Retinal pigment epithelial cell (primary cell): ENCODE measurements around the gene ARMS2.
A peak's percentile ranks its signal among the peaks of the same experiment; 100 is the strongest.

Experiments
- DNase-seq: peaks from one replicate; pipeline ENCODE4 v3.0.0-alpha.2; 2010; ENCODE audit warnings: low read depth
- H3K4me3 ChIP-seq: 2 replicates; pipeline ENCODE4 v1.5.1; 2011; ENCODE audit warnings: mild to moderate bottlenecking, low read length, control low read depth, moderate library complexity
- TF ChIP-seq, protein P1 (sequence below): conservative IDR thresholded peaks from 2 replicates; pipeline ENCODE4 v1.5.1; 2011; ENCODE audit warnings: low read depth, low read length, control low read depth, inconsistent platforms

ARMS2 gene

DNA sequence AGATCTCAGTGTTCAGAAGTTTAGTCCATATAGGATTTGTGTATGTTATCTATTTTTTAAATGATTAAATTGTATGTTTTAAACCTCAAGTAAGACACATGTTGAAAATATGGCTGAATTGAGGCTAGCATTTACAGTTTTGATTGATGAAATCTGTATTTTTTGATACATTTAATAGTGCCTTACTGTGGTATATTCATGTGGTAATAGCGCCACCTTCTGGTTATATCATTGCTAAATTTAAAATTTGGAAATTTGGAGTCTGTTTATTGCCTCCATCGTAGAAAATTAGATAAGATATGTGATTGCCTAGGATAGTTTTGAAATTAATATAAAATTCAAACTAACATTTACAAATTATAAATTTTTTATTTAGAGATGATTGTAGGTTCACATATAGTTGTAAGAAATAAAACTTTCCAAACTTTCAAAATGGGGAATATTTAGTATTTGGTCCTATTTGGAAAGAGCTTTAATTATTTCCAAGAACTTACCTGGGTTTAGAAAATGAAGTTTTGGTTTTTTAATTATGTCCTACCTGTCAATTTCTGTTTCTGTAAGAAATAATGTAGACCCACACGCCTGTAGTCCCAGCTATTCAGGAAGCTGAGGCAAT lies 19.1 kb upstream of the ARMS2 start:
- TF ChIP-seq, protein P1, sequence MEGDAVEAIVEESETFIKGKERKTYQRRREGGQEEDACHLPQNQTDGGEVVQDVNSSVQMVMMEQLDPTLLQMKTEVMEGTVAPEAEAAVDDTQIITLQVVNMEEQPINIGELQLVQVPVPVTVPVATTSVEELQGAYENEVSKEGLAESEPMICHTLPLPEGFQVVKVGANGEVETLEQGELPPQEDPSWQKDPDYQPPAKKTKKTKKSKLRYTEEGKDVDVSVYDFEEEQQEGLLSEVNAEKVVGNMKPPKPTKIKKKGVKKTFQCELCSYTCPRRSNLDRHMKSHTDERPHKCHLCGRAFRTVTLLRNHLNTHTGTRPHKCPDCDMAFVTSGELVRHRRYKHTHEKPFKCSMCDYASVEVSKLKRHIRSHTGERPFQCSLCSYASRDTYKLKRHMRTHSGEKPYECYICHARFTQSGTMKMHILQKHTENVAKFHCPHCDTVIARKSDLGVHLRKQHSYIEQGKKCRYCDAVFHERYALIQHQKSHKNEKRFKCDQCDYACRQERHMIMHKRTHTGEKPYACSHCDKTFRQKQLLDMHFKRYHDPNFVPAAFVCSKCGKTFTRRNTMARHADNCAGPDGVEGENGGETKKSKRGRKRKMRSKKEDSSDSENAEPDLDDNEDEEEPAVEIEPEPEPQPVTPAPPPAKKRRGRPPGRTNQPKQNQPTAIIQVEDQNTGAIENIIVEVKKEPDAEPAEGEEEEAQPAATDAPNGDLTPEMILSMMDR = peak; percentile 44
- H3K4me3 ChIP-seq = no peak overlapping the region
- DNase-seq = no peak

DNA sequence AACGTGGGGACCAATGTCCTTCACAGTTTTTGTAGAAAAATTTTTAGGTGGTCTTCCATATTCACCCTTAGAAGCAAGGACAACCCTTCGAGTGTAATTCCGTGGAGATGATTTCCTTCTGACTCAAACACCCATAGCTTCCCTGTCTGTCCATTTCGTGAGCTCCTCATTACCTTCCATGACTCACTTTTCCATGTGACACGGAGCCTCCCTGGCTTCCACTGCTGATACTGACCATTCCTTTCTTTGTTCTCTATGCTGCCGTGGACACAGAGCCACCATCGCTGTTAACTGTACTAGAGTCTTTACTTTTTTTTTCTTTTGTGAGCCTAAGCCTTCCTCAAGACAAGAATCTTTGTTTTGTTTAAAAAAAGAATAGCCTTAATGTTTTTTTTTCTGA lies 12.5 kb upstream of the ARMS2 start:
- TF ChIP-seq, protein P1 = no peak
- DNase-seq = no peak
- no peak overlapping the region for H3K4me3 ChIP-seq

DNA sequence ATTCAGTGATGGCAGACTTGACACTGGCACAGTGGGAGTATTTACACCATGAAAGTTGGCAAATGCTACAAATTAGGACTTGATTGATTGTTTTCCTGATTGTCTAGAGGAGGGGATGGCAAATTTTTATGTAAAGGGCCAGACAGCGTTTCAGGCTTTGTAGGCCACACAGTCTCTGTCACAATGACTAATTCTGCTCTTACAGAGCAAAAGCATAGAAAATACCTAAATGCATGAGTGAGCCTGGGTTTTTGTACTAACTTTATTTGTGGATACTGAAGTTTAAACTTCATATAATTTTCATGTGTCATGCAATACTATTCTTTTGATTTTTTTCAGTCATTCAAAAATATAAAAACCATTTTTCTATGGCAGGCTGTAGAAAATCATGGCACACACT lies 9.0 kb upstream of the ARMS2 start:
- no peak overlapping the region for H3K4me3 ChIP-seq
- TF ChIP-seq, protein P1 = no peak
- no peak for DNase-seq

DNA sequence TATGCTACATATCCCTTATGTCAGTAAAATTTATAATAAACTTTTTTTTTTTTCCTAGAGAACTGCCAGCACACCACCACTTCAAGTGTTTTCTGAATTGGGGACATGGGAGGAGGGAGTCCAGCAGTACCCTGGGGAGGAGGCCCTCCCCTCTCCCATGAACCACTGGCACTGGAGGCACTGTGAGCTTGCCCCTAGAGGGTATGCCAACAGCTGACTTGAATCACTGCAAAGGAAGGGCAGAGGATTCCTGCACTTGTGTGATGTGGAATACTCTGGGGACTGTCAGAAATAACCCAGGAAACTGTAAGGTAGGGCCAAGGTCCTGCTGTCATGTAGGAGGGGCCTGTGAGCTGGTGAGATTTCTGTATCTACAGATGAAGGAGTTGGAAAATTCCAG lies 8.5 kb upstream of the ARMS2 start:
- DNase-seq = no peak
- TF ChIP-seq, protein P1 = no peak
- no peak overlapping the region for H3K4me3 ChIP-seq

DNA sequence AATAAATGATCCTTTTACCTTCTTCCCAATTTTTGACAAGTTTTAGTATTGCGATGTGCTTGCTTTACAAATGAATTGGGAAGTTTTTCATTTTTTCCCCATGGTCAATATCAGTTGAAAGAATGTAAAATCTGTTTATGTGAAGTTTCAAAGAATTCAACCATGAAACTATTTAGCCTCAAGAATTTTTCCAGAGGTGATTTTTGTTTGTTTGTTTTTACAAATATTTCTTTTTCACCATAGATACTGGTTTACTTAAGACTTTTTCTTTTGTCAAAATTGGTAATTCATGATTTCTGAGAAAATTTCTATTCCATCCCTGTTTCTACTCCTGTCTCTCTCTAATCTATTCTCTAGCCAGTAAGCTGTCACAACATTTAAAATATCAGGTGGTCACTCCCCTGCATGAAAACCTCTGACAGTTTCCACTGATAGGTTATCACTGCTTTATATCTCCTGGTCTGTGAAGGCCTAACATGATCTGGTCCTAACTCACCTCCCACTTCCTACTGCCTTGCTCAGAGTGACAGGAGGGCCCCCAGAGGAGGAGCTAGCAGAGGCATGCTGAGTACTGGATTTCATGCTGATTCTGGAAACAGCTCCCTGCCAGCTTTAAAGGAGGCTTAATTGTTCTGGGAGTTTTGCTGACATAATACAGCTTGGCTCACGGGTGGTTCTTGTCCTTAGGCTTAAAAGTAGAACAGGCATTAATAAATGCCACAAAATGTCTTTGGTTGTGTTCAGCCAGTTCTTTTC lies 7.6 kb upstream of the ARMS2 start:
- DNase-seq = peak; percentile 60
- TF ChIP-seq, protein P1 = no peak
- no peak overlapping the region for H3K4me3 ChIP-seq

DNA sequence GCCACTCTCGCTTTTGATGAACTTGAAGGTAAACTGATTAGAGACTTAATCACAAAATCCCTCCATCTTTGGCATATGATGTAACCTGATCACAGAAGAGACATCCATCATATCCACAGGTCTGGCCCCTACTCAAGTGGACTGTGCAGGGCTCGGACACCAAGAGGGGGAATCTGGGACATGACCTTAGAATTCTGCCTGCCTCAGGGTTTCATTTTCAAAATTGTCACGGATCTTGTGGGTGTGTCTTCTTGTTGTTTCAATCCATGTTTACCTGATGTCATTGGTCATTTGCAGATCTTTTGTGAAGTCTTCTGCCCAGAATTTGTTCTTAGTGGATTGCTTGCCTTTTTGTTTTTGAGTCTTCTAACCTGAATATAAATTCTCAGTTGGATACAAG lies 5.9 kb upstream of the ARMS2 start:
- no peak overlapping the region for H3K4me3 ChIP-seq
- no peak for DNase-seq
- TF ChIP-seq, protein P1 = no peak

DNA sequence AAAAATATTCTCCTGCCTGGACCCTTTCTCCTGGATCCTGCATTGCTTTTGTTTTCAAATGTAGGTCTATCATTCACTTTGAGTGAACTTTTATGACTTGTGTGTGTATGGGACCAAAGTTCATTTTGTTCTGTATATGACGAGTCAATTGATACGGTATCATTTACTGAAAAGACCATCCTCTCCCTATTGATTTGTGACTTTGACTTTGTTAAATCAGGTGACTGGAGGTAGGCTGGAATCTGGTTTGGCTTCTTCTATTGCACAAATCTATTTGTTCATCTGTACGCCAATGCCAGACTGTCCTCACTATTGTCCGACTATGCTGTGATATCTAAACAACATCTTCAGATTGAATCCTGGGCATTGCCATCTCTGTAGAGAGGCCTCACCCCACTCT lies 5.3 kb upstream of the ARMS2 start:
- TF ChIP-seq, protein P1 = no peak
- DNase-seq = no peak
- H3K4me3 ChIP-seq = no peak overlapping the region
